SK-N-MC (cell line): ENCODE results near the gene GABBR2.
"Not testable (repeated sequence)": the region's sequence is repeated elsewhere in the genome, so short reads cannot be mapped to it uniquely, and the experiment has no call there.

Experiments
- DNase-seq: peaks from one replicate; pipeline ENCODE4 v3.0.0-alpha.2; 2011; ENCODE audit warnings: low read depth, low spot score
- H3K27ac ChIP-seq: fragments of 200-600 bp; sonication (generic); 2 replicates; pipeline ENCODE4 v1.5.1; 2016; ENCODE audit warnings: mixed run types
- H3K36me3 ChIP-seq: fragments of 200-600 bp; sonication (generic); 2 replicates; pipeline ENCODE4 v1.6.1; 2017; ENCODE audit warnings: antibody characterized with exemption, low read length, mixed read lengths; ENCODE audit not compliant: insufficient read depth
- H3K4me3 ChIP-seq: fragments of 200-600 bp; sonication (generic); 2 replicates; pipeline ENCODE4 v1.5.1; 2016
- H3K9ac ChIP-seq: fragments of 200-600 bp; sonication (generic); 2 replicates; pipeline ENCODE4 v1.8.0; 2017; ENCODE audit warnings: mixed run types, mixed read lengths; ENCODE audit not compliant: insufficient read length
- H3K9me3 ChIP-seq: fragments of 200-600 bp; sonication (generic); 2 replicates; pipeline ENCODE4 v1.6.1; 2017; ENCODE audit warnings: low read depth, mild to moderate bottlenecking, antibody characterized with exemption, low read length, moderate library complexity, mixed read lengths
- EZH2 ChIP-seq: fragments of 200-600 bp; sonication (generic); IDR thresholded peaks from one replicate; pipeline ENCODE4 v1.6.1; 2017; ENCODE audit warnings: antibody characterized with exemption
- FOXP2 ChIP-seq: optimal IDR thresholded peaks from 2 replicates; pipeline ENCODE3; 2011; ENCODE audit warnings: mild to moderate bottlenecking, moderate library complexity; ENCODE audit not compliant: insufficient read depth; ENCODE audit errors: extremely low read length, control extremely low read depth
- POLR2AphosphoS5 ChIP-seq: IDR thresholded peaks from 2 replicates; pipeline ENCODE4 v1.6.1; 2012; ENCODE audit warnings: mild to moderate bottlenecking, low read depth, low read length, borderline replicate concordance

Gene GABBR2

GRCh38 chr9:98518556-98518955 lies 190.2 kb downstream of the GABBR2 start:
- no peak overlapping the region for H3K27ac ChIP-seq
- H3K9me3 ChIP-seq, result no peaks in the 10 kb centered on the region
- no peak overlapping the region for H3K9ac ChIP-seq
- DNase-seq, result no peak
- H3K36me3 ChIP-seq, result no peaks in the 10 kb centered on the region
- H3K4me3 ChIP-seq, result no peak overlapping the region
- TF ChIP-seq FOXP2, result no peak
- TF ChIP-seq POLR2AphosphoS5, result no peak
- TF ChIP-seq EZH2, result no peak

GRCh38 chr9:98517761-98518160 lies 191.0 kb downstream of the GABBR2 start:
- H3K9ac ChIP-seq, result no peak overlapping the region
- H3K36me3 ChIP-seq, result no peaks in the 10 kb centered on the region
- TF ChIP-seq EZH2 (no peak), FOXP2 (no peak), POLR2AphosphoS5 (no peak)

GRCh38 chr9:98516897-98517503 lies 191.7 kb downstream of the GABBR2 start:
- no peak for DNase-seq

More at GRCh38 chr9:98517761-98518160, 191.0 kb downstream of the GABBR2 start:
- no peak for DNase-seq
- no peaks in the 10 kb centered on the region for H3K9me3 ChIP-seq
- H3K4me3 ChIP-seq, result no peak overlapping the region
- no peak overlapping the region for H3K27ac ChIP-seq

GRCh38 chr9:98516205-98516896 lies 192.4 kb downstream of the GABBR2 start:
- H3K9ac ChIP-seq, result no peak overlapping the region
- H3K27ac ChIP-seq, result no peak overlapping the region
- H3K9me3 ChIP-seq, result no peaks in the 10 kb centered on the region
- TF ChIP-seq FOXP2 (no peak), EZH2 (no peak), POLR2AphosphoS5 (no peak)
- no peak for DNase-seq
- H3K4me3 ChIP-seq, result no peak overlapping the region
- no peaks in the 10 kb centered on the region for H3K36me3 ChIP-seq

More at GRCh38 chr9:98516897-98517503, 191.7 kb downstream of the GABBR2 start:
- no peak for TF ChIP-seq EZH2
- TF ChIP-seq POLR2AphosphoS5, result no peak
- no peak for TF ChIP-seq FOXP2
- Histone ChIP-seq H3K36me3 (no peaks in the 10 kb centered on the region), H3K27ac (no peak overlapping the region), H3K4me3 (no peak overlapping the region), H3K9me3 (no peaks in the 10 kb centered on the region), H3K9ac (no peak overlapping the region)

- H3K27ac ChIP-seq, result no peak overlapping the region
- H3K4me3 ChIP-seq, result no peak overlapping the region
- no peaks in the 10 kb centered on the region for H3K36me3 ChIP-seq
- H3K9ac ChIP-seq, result no peak overlapping the region
- DNase-seq, result no peak
- no peak for TF ChIP-seq FOXP2
- no peak for TF ChIP-seq POLR2AphosphoS5
- no peak for TF ChIP-seq EZH2
- no peaks in the 10 kb centered on the region for H3K9me3 ChIP-seq
These were observed 193.1 kb downstream of the GABBR2 start for GRCh38 chr9:98515506-98516204.

GRCh38 chr9:98514841-98515240 lies 193.9 kb downstream of the GABBR2 start:
- Histone ChIP-seq H3K9ac (no peak overlapping the region), H3K36me3 (no peaks in the 10 kb centered on the region), H3K9me3 (no peaks in the 10 kb centered on the region), H3K4me3 (no peak overlapping the region), H3K27ac (no peak overlapping the region)
- DNase-seq, result no peak
- TF ChIP-seq FOXP2, result no peak
- no peak for TF ChIP-seq POLR2AphosphoS5
- no peak for TF ChIP-seq EZH2

GRCh38 chr9:98508217-98508919 lies 200.4 kb downstream of the GABBR2 start:
- not testable (repeated sequence) for H3K9ac ChIP-seq, H3K4me3 ChIP-seq, DNase-seq, H3K36me3 ChIP-seq, H3K9me3 ChIP-seq, H3K27ac ChIP-seq

- DNase-seq, result no peak
- H3K27ac ChIP-seq, result no peak overlapping the region
- H3K9ac ChIP-seq, result no peak overlapping the region
- no peak for TF ChIP-seq POLR2AphosphoS5
- no peak for TF ChIP-seq EZH2
- no peak for TF ChIP-seq FOXP2
- no peak overlapping the region for H3K4me3 ChIP-seq
- no peaks in the 10 kb centered on the region for H3K36me3 ChIP-seq
- H3K9me3 ChIP-seq, result no peaks in the 10 kb centered on the region
These were observed 202.2 kb downstream of the GABBR2 start for GRCh38 chr9:98506422-98507054.
